GM12801 (cell line): ENCODE measurements around the gene MEF2A.

Experiments
- CTCF ChIP-seq: IDR thresholded peaks from one replicate; pipeline ENCODE4 v1.5.1; 2011; ENCODE audit warnings: control low read depth; ENCODE audit not compliant: insufficient read length; ENCODE audit errors: extremely low read depth

MEF2A gene

GRCh38 chr15:99732124-99732750 is 166.5 kb downstream of the MEF2A start:
- no peak for TF ChIP-seq CTCF

GRCh38 chr15:99732751-99733267 is 167.0 kb downstream of the MEF2A start:
- TF ChIP-seq CTCF = no peak

GRCh38 chr15:99733268-99734039 is 167.7 kb downstream of the MEF2A start, which contains the start of gene LYSMD4:
Gene LYSMD4 (minus strand): TSS chr15:99733437. CDS start chr15:99731999, 1,438 bp downstream.
- no peak for TF ChIP-seq CTCF

- TF ChIP-seq CTCF = no peak
Measured at GRCh38 chr15:99734575-99734974, 168.8 kb downstream of the MEF2A start.

- TF ChIP-seq CTCF = no peak
Measured at GRCh38 chr15:99735868-99736267, 170.1 kb downstream of the MEF2A start.

GRCh38 chr15:99736702-99737101 is 170.9 kb downstream of the MEF2A start:
- no peak for TF ChIP-seq CTCF

GRCh38 chr15:99738021-99738847 is 172.4 kb downstream of the MEF2A start:
- TF ChIP-seq CTCF = no peak
